SH-SY5Y (cell line): ENCODE results near the gene PTPRM.

Experiments
- GATA2 ChIP-seq: IDR thresholded peaks from 2 replicates; pipeline ENCODE4 v1.6.1; 2011; ENCODE audit warnings: mild to moderate bottlenecking, low read depth, low read length
- GATA3 ChIP-seq: IDR thresholded peaks from 2 replicates; pipeline ENCODE4 v1.6.1; 2011; ENCODE audit warnings: low read depth, mild to moderate bottlenecking, low read length, moderate library complexity

The PTPRM gene

DNA sequence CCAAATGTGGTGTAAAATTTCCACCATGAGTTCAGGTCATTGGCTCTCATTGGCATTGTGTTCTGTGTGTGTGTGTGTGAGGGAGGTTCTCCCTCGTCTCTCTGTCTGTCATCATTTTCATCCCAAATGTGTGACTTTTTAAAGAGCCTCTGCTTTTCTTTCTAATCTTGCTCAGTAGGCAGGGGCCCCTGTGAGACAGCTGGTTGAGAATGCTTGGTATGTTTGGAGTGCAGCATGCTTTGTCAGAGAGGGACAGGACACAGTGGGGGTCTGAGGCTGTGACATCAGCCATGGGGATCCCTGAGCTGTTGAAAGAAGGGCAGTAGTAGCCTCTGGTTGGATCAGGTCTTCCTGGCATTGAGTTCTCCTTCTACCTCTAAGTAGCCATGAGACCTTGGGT is 10.6 kb downstream of the PTPRM start:
- no peak for TF ChIP-seq GATA2
- no peak for TF ChIP-seq GATA3

DNA sequence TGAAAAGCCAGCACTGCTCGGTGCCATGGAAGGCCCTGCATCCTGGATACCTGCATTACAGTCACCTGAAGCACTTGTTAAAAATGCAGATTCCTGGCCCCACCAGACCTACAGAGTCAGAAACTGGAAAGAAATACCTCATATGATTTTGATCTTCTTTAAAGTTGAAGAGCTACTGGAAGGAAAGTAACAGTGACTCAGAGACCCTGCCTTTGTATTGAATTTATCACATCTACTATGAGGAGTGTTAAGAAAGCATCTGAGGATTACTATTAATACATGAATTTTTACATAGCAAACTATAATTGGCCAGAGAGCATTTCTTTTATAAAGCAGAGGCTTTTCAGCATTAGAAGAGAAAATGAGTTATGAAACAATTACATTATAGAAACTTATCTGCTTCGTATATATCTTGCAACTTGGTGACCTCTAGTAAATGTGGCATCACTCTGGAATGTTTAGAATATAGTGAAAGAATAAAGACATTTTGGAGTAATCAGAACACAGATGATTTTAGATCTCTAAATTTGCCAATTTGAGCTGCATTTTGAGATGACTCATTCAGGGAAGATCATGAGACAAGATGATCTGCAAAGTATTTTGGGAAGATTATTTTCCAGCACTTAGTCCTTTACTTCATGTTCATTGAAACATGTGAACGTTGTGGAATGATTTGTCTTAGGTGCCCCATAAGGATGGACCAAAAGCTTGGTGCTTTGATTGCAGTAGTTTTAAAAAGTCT is 12.2 kb downstream of the PTPRM start:
- TF ChIP-seq GATA2: no peak
- no peak for TF ChIP-seq GATA3

DNA sequence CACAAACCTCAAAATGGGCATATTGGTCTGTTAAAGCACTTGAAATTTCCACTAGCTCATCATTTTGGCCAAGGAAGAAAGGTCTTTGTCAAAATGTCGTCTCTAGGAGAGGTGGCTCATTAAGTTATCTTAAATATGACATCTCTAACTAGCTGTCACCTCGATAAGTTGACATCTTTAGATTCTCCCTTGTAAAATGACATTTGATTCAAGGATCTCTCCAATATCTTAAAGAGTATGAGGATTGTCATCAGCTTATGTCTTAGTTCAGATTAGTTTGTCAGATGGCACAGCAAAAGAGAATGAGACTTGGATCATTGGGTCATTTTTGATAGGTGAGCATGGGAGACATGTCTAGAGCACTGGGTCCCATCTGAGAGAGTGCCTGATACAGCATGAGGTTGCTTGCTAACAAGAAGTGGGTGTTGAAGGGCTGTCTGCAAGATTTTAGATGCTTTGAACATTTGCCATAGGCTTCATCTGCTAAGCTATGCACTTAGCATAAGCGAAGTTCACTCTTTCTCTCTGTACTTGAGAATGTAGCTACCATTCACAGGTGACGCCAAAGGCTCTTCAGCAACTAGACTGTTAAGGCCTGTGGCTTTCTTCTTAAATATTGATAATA is 12.9 kb downstream of the PTPRM start:
- TF ChIP-seq GATA2 (no peak), GATA3 (no peak)

DNA sequence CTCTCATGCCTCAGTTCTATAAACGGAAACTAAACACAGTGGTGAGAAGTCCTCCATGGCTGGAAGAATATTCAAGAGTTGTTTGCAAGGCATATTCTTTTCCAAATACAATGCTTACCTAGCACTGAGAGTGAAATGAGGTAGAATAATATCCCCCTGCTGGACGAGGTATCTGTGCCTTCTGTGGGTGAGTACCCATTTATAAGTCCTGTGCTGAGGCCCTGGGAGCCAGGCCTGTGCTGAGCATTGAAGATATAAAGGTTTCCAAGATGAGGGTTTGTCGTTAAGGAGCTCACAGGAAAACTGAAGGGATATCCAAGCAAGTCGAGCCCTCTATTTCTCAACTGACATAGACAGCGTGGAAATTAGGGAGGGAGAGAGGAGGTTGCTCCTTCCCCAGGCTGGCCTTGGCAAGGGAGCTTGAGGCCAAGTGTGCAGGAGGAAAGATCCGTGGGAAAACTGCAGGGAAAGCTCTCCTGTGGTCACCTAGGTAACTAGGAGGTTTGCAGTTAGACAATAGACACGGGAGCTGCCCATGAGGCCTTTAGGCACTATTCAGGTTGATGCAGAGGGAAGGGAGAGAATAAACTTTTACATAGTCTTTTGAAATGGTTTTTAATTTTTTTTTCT is 17.6 kb downstream of the PTPRM start:
- no peak for TF ChIP-seq GATA3

DNA sequence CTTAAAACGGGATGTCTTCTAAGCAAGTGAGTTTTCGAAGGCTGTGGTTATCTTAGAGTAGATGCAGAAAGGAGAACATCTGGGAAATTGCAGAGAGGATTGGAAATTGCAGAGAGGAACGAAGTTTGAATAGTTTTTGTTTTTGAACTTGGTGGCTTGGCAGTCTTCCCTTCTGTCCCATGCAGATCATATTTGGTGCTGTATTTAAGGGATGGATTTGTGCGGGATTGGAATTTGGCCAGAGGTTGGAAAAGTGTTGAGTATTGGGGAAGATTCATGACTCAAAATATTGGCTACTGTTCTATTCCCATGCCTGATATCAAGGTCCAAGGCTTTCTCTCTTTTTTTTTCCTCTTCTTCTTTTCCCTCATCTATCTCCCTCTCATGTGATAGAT is 18.2 kb downstream of the PTPRM start:
- TF ChIP-seq GATA3: no peak
- no peak for TF ChIP-seq GATA2

DNA sequence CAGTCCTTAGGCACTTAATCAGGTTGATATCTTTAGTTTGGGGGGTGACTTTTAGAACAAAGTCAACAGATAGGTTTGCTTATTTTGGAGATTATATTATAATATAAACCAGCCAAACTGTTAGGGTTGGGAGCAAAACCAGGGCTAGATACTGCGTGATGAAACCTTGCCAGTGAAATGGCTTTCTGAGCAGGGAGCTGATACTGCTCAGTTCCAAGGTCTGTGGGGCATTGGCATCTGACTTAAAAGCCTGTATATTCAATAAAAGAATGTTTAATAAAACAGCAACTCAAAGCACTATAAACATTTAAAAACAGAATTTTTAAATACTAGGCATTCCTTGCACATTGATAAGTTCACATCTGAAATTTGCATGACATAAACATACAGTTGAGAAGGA is 19.3 kb downstream of the PTPRM start:
- TF ChIP-seq GATA2 (no peak), GATA3 (no peak)

DNA sequence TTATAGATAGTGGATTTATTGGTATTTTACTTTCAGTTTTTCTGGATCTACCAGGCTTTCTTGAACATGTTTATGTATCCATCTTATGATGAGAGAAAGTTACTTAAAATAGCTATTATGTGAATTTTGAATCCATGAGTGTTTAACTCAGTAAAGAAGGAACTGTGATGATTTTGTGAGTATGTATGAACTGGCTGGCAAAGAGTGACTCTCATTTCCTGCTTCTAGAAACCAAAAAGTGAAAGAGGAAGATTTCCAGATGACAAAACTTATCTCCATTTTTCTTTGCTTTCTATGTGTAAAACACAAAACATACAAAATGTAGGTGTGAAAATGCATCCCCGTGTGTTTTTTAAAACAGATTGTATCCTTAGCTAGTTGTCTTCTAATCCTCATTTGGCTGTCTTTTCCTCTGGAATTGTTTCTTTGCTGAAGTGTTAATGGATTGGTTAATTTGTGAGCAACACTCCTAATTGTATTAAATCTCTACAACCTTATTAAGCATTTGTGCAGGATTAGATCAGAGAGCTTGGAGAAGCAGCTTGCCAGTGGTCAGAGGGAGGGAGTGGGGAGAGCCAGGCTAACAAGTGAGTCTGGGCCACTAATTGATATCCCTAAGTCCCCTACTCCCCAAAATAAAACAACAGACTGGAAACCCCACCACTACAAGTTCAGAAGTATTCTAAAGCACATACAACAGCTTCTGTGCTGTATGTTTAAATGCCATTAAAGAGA is 23.9 kb downstream of the PTPRM start:
- TF ChIP-seq GATA3 (no peak), GATA2 (no peak)

DNA sequence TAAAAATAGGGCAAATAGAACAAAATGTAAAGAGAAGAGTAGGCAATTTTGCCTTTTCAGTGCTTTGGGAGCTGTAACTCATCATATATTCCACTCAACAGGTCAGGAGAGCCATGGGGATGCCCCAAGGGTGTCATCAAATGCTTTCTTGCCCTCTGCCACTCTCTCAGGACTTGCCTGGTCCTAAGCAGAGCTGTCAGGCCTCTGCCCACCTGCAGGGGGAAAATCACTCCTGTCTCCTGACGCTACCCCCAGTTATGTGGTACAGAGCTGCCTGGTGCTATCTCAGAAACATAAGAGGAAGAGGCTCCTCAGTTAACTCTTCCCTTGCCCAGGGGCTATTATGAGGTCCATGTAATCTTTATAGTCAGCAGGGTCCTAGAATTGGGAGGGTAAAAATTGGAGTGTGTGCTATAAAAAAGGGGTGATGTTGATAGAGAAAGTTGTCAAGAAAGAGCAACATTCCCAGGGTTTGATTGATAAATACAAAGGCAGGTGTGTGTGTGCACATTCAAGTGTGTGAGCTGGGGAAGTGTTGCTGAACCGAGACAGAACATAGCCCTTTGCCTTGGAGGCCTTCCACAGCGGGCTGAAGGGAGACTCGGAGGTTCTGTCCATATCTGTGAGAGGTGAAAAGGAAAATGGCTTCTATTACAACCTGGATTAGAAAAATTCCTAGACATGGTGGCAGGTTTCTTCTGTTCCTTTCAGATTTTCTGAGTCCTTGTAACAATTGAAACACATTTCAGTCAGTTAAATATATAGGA is 25.4 kb downstream of the PTPRM start:
- TF ChIP-seq GATA2: no peak
- no peak for TF ChIP-seq GATA3

DNA sequence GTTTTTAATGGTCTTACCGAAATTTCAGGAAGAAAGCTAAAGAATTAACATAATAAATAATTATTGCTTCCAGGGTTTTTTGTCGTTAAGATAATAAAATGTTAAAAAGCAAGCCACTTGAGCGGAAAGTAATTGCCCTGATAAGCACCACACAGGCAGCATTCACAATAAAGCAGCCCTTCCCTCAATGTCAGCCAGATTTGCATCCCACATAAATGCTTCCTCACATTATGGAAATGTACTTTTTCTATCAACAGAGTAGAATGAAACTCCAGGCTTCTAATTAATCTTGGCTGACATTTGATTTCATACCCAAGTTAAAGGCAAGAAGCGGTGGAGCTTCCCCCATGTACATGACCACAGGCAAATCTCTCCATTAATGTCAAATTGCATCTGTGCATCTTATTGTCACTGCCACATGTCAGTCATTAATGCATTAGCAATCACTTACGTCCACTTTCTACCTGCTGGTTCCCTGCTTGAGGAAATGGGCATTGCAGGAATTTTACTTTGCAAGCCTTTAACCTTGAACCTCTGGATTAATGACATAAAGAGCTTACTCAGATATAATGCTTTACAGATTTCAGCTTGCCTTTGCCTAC is 26.2 kb downstream of the PTPRM start:
- TF ChIP-seq GATA2 (peak; percentile 37; the same call in 1 of the 2 replicates), GATA3 (0 out of 2 replicates have a peak, but pooled peaks have one; percentile 16)

DNA sequence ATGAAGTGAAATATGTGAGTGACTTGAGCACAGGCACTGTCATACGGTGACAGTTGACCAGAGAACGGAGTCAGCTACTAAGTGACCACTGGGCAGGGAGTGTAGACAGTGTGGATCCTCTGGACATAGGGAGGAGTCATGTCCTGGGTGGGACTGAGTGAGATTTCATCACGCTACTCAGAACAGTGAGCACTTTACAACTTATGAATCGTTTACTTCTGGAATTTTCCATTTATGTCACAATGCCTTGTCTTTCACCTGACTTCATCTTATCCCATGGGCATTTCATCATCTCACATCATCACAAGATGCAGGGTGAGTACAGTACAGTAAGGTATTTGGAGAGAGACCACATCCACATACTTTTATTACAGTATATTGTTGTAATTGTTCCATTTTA is 29.0 kb downstream of the PTPRM start:
- TF ChIP-seq GATA2: no peak
- no peak for TF ChIP-seq GATA3

DNA sequence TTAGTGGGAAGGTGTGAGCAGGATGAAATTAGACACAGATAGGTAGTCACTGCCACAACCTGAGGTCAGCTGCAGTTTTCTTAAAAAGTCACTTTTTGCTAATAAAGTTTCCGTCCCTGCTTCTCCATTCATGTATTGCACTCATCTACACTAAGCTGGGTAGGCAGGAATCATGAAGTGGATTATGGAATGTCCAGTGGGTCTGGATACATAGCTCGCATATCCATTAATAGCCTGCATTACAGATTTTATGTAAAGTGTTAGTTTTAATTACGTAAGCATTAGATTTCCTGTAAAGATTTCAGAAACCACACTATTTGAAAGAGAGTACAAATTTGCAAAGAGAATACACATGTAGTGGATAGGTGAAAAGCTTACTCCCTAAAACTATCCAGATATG is 30.4 kb downstream of the PTPRM start:
- TF ChIP-seq GATA3 (no peak), GATA2 (no peak)

DNA sequence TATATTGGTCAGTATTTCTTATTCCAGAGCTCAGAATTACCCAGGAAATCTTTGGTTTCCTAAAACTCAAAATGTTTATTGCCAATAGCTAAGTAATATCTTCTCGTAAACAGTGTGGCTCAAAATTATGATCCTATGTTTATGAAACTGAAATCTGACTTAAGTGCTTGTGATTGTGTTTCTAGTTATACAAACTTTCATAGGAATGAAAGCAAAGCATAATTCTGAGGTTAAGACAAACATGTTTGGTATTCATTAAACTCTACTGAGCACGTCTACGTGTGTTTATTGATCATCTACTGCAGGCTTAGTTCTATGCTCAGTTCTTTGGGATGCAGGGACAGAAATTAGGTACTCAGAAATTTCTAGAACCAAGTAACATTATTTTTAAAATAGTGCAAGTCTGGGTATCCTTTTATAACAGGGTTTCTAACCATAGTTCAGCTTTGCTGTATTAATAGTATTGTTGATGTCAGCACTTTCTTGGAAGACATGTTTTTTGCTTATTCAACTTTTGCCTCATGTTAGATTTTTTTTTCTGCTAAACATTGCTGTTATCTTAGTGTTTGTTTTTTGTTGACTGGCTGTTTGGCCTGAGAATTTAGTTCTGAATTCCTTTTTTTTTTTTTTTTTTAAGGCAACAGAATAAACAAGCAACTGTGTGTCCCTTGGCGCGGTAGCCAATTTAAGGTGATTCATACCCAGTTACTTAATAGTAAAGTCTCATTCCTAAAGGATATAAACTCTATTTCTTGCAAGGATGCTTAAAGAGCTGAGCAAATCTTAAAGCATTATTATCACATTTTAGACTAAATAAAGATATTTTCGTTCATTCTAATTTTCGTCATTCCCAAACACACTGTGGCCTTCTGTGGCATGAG is 31.3 kb downstream of the PTPRM start:
- TF ChIP-seq GATA3 (no peak), GATA2 (no peak)
